ENCODE data around the gene GPT2.

GPT2 gene

GRCh38 chr16:46895399-46896313 lies 11.5 kb downstream of the GPT2 start:
- DNase-seq (no peak), ATAC-seq (replicated peaks) (no peak)
- Mint-ChIP-seq H3K27me3 (peaks cover 0 to 7% of the 10 kb centered on the region in 2 donors), H3K9me3 (no peaks in the 10 kb centered on the region), H3K4me1 (ENCODE audit: low read depth in 2 of 2) (no peaks in the 10 kb centered on the region), H3K27ac (no peak overlapping the region), H3K4me3 (no peak overlapping the region), H3K36me3 (ENCODE audit: insufficient read depth) (no peaks in the 10 kb centered on the region)

GRCh38 chr16:46896314-46896968 lies 12.3 kb downstream of the GPT2 start:
- H3K4me1 Mint-ChIP-seq (ENCODE audit: low read depth in 2 of 2): no peaks in the 10 kb centered on the region
- H3K9me3 Mint-ChIP-seq: no peaks in the 10 kb centered on the region
- H3K4me3 Mint-ChIP-seq: no peak overlapping the region
- no peaks in the 10 kb centered on the region for H3K36me3 Mint-ChIP-seq (ENCODE audit: insufficient read depth)
- DNase-seq (no peak), ATAC-seq (replicated peaks) (no peak)
- peaks cover 0 to 7% of the 10 kb centered on the region in 2 donors for H3K27me3 Mint-ChIP-seq
- H3K27ac Mint-ChIP-seq: no peak overlapping the region

GRCh38 chr16:46897471-46897870 lies 13.3 kb downstream of the GPT2 start:
- DNase-seq (no peak), ATAC-seq (replicated peaks) (no peak)
- peaks cover 0 to 7% of the 10 kb centered on the region in 2 donors for H3K27me3 Mint-ChIP-seq
- H3K9me3 Mint-ChIP-seq: no peaks in the 10 kb centered on the region
- H3K27ac Mint-ChIP-seq: no peak overlapping the region
- H3K4me3 Mint-ChIP-seq: no peak overlapping the region
- no peaks in the 10 kb centered on the region for H3K36me3 Mint-ChIP-seq (ENCODE audit: insufficient read depth)
- H3K4me1 Mint-ChIP-seq (ENCODE audit: low read depth in 2 of 2): no peaks in the 10 kb centered on the region

GRCh38 chr16:46898006-46898405 lies 13.8 kb downstream of the GPT2 start:
- DNase-seq (no peak), ATAC-seq (replicated peaks) (no peak)
- H3K9me3 Mint-ChIP-seq: no peaks in the 10 kb centered on the region

GRCh38 chr16:46899443-46900143 lies 15.4 kb downstream of the GPT2 start:
- H3K27me3 Mint-ChIP-seq: peaks cover 0 to 7% of the 10 kb centered on the region in 2 donors
- ATAC-seq (replicated peaks): no peak
- H3K27ac Mint-ChIP-seq: no peak overlapping the region
- no peak for DNase-seq
- H3K4me1 Mint-ChIP-seq (ENCODE audit: low read depth in 2 of 2): no peaks in the 10 kb centered on the region
- H3K4me3 Mint-ChIP-seq: no peak overlapping the region
- H3K36me3 Mint-ChIP-seq (ENCODE audit: insufficient read depth): no peaks in the 10 kb centered on the region
- H3K9me3 Mint-ChIP-seq: no peaks in the 10 kb centered on the region

More at GRCh38 chr16:46898006-46898405, 13.8 kb downstream of the GPT2 start:
- Mint-ChIP-seq H3K27ac (no peak overlapping the region), H3K27me3 (peaks cover 0 to 7% of the 10 kb centered on the region in 2 donors), H3K36me3 (ENCODE audit: insufficient read depth) (no peaks in the 10 kb centered on the region), H3K4me3 (no peak overlapping the region), H3K4me1 (ENCODE audit: low read depth in 2 of 2) (no peaks in the 10 kb centered on the region)

GRCh38 chr16:46900455-46901235 lies 16.5 kb downstream of the GPT2 start:
- DNase-seq: no peak
- no peak overlapping the region for H3K4me3 Mint-ChIP-seq
- no peaks in the 10 kb centered on the region for H3K36me3 Mint-ChIP-seq (ENCODE audit: insufficient read depth)
- no peak for ATAC-seq (replicated peaks)
- no peak overlapping the region for H3K27ac Mint-ChIP-seq
- H3K4me1 Mint-ChIP-seq (ENCODE audit: low read depth in 2 of 2): no peaks in the 10 kb centered on the region
- H3K27me3 Mint-ChIP-seq: peaks cover 0 to 7% of the 10 kb centered on the region in 2 donors
- no peaks in the 10 kb centered on the region for H3K9me3 Mint-ChIP-seq

GRCh38 chr16:46901709-46902108 lies 17.5 kb downstream of the GPT2 start:
- no peak for ATAC-seq (replicated peaks)
- Mint-ChIP-seq H3K36me3 (ENCODE audit: insufficient read depth) (no peaks in the 10 kb centered on the region), H3K4me3 (no peak overlapping the region), H3K4me1 (ENCODE audit: low read depth in 2 of 2) (no peaks in the 10 kb centered on the region), H3K27me3 (no peaks in the 10 kb centered on the region), H3K9me3 (no peaks in the 10 kb centered on the region), H3K27ac (no peak overlapping the region)
- DNase-seq: no peak

- DNase-seq (no peak), ATAC-seq (replicated peaks) (no peak)
- Mint-ChIP-seq H3K36me3 (ENCODE audit: insufficient read depth) (no peaks in the 10 kb centered on the region), H3K4me1 (ENCODE audit: low read depth in 2 of 2) (no peaks in the 10 kb centered on the region), H3K4me3 (no peak overlapping the region), H3K27me3 (no peaks in the 10 kb centered on the region), H3K27ac (no peak overlapping the region), H3K9me3 (no peaks in the 10 kb centered on the region)
Measured at GRCh38 chr16:46903255-46903905, 19.2 kb downstream of the GPT2 start.

GRCh38 chr16:46904471-46904870 lies 20.3 kb downstream of the GPT2 start:
- H3K27me3 Mint-ChIP-seq: no peaks in the 10 kb centered on the region
- no peak for ATAC-seq (replicated peaks)
- no peaks in the 10 kb centered on the region for H3K9me3 Mint-ChIP-seq
- no peaks in the 10 kb centered on the region for H3K36me3 Mint-ChIP-seq (ENCODE audit: insufficient read depth)
- no peak overlapping the region for H3K27ac Mint-ChIP-seq
- no peaks in the 10 kb centered on the region for H3K4me1 Mint-ChIP-seq (ENCODE audit: low read depth in 2 of 2)
- no peak overlapping the region for H3K4me3 Mint-ChIP-seq
- no peak for DNase-seq

GRCh38 chr16:46906360-46907060 lies 22.3 kb downstream of the GPT2 start:
- H3K4me1 Mint-ChIP-seq (ENCODE audit: low read depth in 2 of 2): no peaks in the 10 kb centered on the region
- no peak overlapping the region for H3K4me3 Mint-ChIP-seq
- H3K9me3 Mint-ChIP-seq: no peaks in the 10 kb centered on the region
- no peak for ATAC-seq (replicated peaks)
- no peaks in the 10 kb centered on the region for H3K36me3 Mint-ChIP-seq (ENCODE audit: insufficient read depth)
- DNase-seq: no peak
- peak overlapping the region in 1 of 2 donors; percentile 13 for H3K27ac Mint-ChIP-seq
- no peaks in the 10 kb centered on the region for H3K27me3 Mint-ChIP-seq

- no peak for ATAC-seq (replicated peaks)
- H3K27me3 Mint-ChIP-seq: no peaks in the 10 kb centered on the region
- H3K9me3 Mint-ChIP-seq: no peaks in the 10 kb centered on the region
Measured at GRCh38 chr16:46907061-46907774, 23.1 kb downstream of the GPT2 start.

More at GRCh38 chr16:46907061-46907774, 23.1 kb downstream of the GPT2 start:
- Mint-ChIP-seq H3K4me1 (ENCODE audit: low read depth in 2 of 2) (no peaks in the 10 kb centered on the region), H3K27ac (peak overlapping the region in 1 of 2 donors; percentile 13), H3K36me3 (ENCODE audit: insufficient read depth) (no peaks in the 10 kb centered on the region), H3K4me3 (no peak overlapping the region)
- no peak for DNase-seq
